WTC11 (cell line): ENCODE results near the gene EXOC4. TPM values are rescaled to one million over a fixed set of nuclear protein-coding genes. Genes with fewer than 3 reads are reported as not detected.

ENCODE experiments used
- ATAC-seq: fragments of 200-7000 bp; cut with Tn5 transposase; 2 replicates; pipeline ENCODE4 v1.10.0; 2021; ENCODE audit warnings: mild to moderate bottlenecking, moderate library complexity
- CTCF ChIA-PET: fragments of 300-600 bp; sonication (Branson Sonifier 250); formaldehyde crosslinking; loops from one replicate; lab custom pipeline; 2021; ENCODE audit warnings: antibody characterized with exemption; lab: Charles Lee
- POLR2A ChIA-PET: fragments of 350-600 bp; sonication (Branson Sonifier 250); formaldehyde crosslinking; loops from one replicate; lab custom pipeline; 2021; ENCODE audit warnings: antibody characterized with exemption; lab: Charles Lee
- DNase-seq: peaks from one replicate; pipeline ENCODE4 v3.0.0; 2021; ENCODE audit warnings: low spot score
- H3K27ac Mint-ChIP-seq: 2 replicates; pipeline ENCODE4 v1.8.0; 2021; ENCODE audit warnings: mixed read lengths
- H3K27me3 Mint-ChIP-seq: 2 replicates; pipeline ENCODE4 v1.8.0; 2021; ENCODE audit warnings: low read depth, mild to moderate bottlenecking, moderate library complexity, mixed read lengths
- H3K36me3 Mint-ChIP-seq: 2 replicates; pipeline ENCODE4 v1.8.0; 2021; ENCODE audit warnings: mixed read lengths
- H3K4me1 Mint-ChIP-seq: 2 replicates; pipeline ENCODE4 v1.8.0; 2022; ENCODE audit warnings: mixed read lengths
- H3K4me3 Mint-ChIP-seq: 2 replicates; pipeline ENCODE4 v1.8.0; 2021; ENCODE audit warnings: mild to moderate bottlenecking, moderate library complexity, mixed read lengths
- H3K9me3 Mint-ChIP-seq: 2 replicates; pipeline ENCODE4 v1.8.0; 2021; ENCODE audit warnings: mixed read lengths
- ATF1 ChIP-seq: sonication (generic); formaldehyde crosslinking; IDR thresholded peaks from 2 replicates; pipeline ENCODE4 v1.8.1; 2023; ENCODE audit warnings: mild to moderate bottlenecking, moderate library complexity, missing genetic modification reagents
- CBFB ChIP-seq: sonication (generic); formaldehyde crosslinking; IDR thresholded peaks from 2 replicates; pipeline ENCODE4 v1.8.1; 2022; ENCODE audit warnings: mild to moderate bottlenecking, low read depth, missing genetic modification reagents
- CREB1 ChIP-seq: sonication (generic); formaldehyde crosslinking; IDR thresholded peaks from 2 replicates; pipeline ENCODE4 v1.8.0; 2023; ENCODE audit warnings: mild to moderate bottlenecking, missing genetic modification reagents
- EMX1 ChIP-seq: fragments of 250-450 bp; sonication (Bioruptor Pico); IDR thresholded peaks from 2 replicates; pipeline ENCODE4 v1.8.0; 2021; ENCODE audit warnings: mild to moderate bottlenecking
- FOXP1 ChIP-seq: sonication (generic); formaldehyde crosslinking; IDR thresholded peaks from 2 replicates; pipeline ENCODE4 v1.8.0; 2022; ENCODE audit warnings: missing genetic modification reagents, mild to moderate bottlenecking, moderate library complexity, borderline replicate concordance
- KAT7 ChIP-seq: sonication (generic); formaldehyde crosslinking; IDR thresholded peaks from 2 replicates; pipeline ENCODE4 v1.8.1; 2023; ENCODE audit warnings: missing genetic modification reagents, mild to moderate bottlenecking, borderline replicate concordance
- NR3C1 ChIP-seq: sonication (generic); formaldehyde crosslinking; conservative IDR thresholded peaks from 2 replicates; pipeline ENCODE4 v1.8.1; 2023; ENCODE audit warnings: low read depth, mild to moderate bottlenecking, missing genetic modification reagents
- ZNF232 ChIP-seq: sonication (generic); formaldehyde crosslinking; IDR thresholded peaks from 2 replicates; pipeline ENCODE4 v1.8.0; 2022; ENCODE audit warnings: mild to moderate bottlenecking, missing genetic modification reagents
- ZNF263 ChIP-seq: sonication (generic); formaldehyde crosslinking; IDR thresholded peaks from 2 replicates; pipeline ENCODE4 v1.8.1; 2022; ENCODE audit warnings: low read depth, mild to moderate bottlenecking, moderate library complexity, missing genetic modification reagents
- ZNF396 ChIP-seq: fragments of 250-450 bp; sonication (Bioruptor Pico); IDR thresholded peaks from 2 replicates; pipeline ENCODE4 v1.8.0; 2021; ENCODE audit warnings: mild to moderate bottlenecking, moderate library complexity, borderline replicate concordance
- total RNA-seq: library from RNA; stranded (reverse); gene quantifications from 3 replicates; pipeline ENCODE4 v1.2.3, GENCODE V29; 2021
- TF ChIP-seq, protein P1 (sequence below): sonication (generic); formaldehyde crosslinking; IDR thresholded peaks from 2 replicates; pipeline ENCODE4 v1.8.0; 2023; ENCODE audit warnings: mild to moderate bottlenecking, missing genetic modification reagents
- TF ChIP-seq, protein P2 (sequence below): sonication (generic); formaldehyde crosslinking; IDR thresholded peaks from 2 replicates; pipeline ENCODE4 v1.8.0; 2022; ENCODE audit warnings: mild to moderate bottlenecking, missing genetic modification reagents
- TF ChIP-seq, protein P3 (sequence below): sonication (generic); formaldehyde crosslinking; IDR thresholded peaks from 2 replicates; pipeline ENCODE4 v1.8.1; 2022; ENCODE audit warnings: low read depth, missing genetic modification reagents, borderline replicate concordance
- TF ChIP-seq, protein P4 (sequence below): sonication (generic); formaldehyde crosslinking; IDR thresholded peaks from 2 replicates; pipeline ENCODE4 v1.8.1; 2022; ENCODE audit warnings: mild to moderate bottlenecking, moderate library complexity, missing genetic modification reagents
- TF ChIP-seq, protein P5 (sequence below): fragments of 250-450 bp; sonication (Bioruptor Pico); IDR thresholded peaks from 2 replicates; pipeline ENCODE4 v1.9.0; 2021; ENCODE audit warnings: mild to moderate bottlenecking, borderline replicate concordance
- TF ChIP-seq, protein P6 (sequence below): fragments of 250-450 bp; sonication (Bioruptor Pico); conservative IDR thresholded peaks from 2 replicates; pipeline ENCODE4 v1.9.0; 2021; ENCODE audit warnings: mild to moderate bottlenecking
- TF ChIP-seq, protein P7 (sequence below): fragments of 200-600 bp; IDR thresholded peaks from 2 replicates; pipeline ENCODE4 v1.8.0; 2022; ENCODE audit warnings: antibody characterized with exemption

EXOC4 gene
- total RNA-seq, 1 experiment from 2014 or later = 62.0 TPM

DNA sequence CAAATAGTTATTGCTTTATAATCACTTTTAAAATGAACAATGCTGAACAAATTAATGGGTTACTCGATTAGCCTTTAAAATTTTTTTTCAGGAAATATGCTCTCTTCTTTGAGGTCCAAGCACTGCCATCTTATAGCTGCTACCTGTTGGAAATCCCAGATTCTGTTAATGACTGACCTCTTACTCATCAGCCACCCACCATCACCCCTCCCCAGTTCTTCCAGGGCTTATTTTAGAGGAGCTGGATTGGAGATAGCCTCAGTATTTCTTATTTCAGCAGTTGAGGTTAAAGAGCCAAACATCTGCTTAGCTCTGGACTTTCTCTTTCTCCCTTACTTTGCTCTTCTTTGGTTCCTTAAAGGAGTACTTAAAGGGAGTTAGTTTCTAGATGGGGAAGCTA lies 420.0 kb downstream of the EXOC4 start:
- Mint-ChIP-seq H3K4me3 (no peak overlapping the region), H3K36me3 (no peaks in the 10 kb centered on the region)
- ChIA-PET CTCF (no interaction called here), POLR2A (no interaction called here)
- no peak for DNase-seq
- TF ChIP-seq ZNF232 (CRISPR knock-in tag) (no peak), CREB1 (CRISPR knock-in tag) (no peak), KAT7 (no peak), CBFB (no peak), ZNF263 (CRISPR knock-in tag) (no peak), ATF1 (CRISPR knock-in tag) (no peak), FOXP1 (CRISPR knock-in tag) (no peak), NR3C1 (no peak), ZNF396 (CRISPR knock-in tag) (no peak)
- TF ChIP-seq, protein P1, sequence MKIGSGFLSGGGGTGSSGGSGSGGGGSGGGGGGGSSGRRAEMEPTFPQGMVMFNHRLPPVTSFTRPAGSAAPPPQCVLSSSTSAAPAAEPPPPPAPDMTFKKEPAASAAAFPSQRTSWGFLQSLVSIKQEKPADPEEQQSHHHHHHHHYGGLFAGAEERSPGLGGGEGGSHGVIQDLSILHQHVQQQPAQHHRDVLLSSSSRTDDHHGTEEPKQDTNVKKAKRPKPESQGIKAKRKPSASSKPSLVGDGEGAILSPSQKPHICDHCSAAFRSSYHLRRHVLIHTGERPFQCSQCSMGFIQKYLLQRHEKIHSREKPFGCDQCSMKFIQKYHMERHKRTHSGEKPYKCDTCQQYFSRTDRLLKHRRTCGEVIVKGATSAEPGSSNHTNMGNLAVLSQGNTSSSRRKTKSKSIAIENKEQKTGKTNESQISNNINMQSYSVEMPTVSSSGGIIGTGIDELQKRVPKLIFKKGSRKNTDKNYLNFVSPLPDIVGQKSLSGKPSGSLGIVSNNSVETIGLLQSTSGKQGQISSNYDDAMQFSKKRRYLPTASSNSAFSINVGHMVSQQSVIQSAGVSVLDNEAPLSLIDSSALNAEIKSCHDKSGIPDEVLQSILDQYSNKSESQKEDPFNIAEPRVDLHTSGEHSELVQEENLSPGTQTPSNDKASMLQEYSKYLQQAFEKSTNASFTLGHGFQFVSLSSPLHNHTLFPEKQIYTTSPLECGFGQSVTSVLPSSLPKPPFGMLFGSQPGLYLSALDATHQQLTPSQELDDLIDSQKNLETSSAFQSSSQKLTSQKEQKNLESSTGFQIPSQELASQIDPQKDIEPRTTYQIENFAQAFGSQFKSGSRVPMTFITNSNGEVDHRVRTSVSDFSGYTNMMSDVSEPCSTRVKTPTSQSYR (CRISPR knock-in tag) = no peak
- TF ChIP-seq, protein P2, sequence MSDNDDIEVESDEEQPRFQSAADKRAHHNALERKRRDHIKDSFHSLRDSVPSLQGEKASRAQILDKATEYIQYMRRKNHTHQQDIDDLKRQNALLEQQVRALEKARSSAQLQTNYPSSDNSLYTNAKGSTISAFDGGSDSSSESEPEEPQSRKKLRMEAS (CRISPR knock-in tag) = no peak
- TF ChIP-seq, protein P3, sequence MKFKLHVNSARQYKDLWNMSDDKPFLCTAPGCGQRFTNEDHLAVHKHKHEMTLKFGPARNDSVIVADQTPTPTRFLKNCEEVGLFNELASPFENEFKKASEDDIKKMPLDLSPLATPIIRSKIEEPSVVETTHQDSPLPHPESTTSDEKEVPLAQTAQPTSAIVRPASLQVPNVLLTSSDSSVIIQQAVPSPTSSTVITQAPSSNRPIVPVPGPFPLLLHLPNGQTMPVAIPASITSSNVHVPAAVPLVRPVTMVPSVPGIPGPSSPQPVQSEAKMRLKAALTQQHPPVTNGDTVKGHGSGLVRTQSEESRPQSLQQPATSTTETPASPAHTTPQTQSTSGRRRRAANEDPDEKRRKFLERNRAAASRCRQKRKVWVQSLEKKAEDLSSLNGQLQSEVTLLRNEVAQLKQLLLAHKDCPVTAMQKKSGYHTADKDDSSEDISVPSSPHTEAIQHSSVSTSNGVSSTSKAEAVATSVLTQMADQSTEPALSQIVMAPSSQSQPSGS (CRISPR knock-in tag) = no peak
- TF ChIP-seq, protein P4, sequence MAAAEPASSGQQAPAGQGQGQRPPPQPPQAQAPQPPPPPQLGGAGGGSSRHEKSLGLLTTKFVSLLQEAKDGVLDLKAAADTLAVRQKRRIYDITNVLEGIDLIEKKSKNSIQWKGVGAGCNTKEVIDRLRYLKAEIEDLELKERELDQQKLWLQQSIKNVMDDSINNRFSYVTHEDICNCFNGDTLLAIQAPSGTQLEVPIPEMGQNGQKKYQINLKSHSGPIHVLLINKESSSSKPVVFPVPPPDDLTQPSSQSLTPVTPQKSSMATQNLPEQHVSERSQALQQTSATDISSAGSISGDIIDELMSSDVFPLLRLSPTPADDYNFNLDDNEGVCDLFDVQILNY (CRISPR knock-in tag) = no peak
- TF ChIP-seq, all 79 proteins: peak for 0
- Mint-ChIP-seq H3K27me3 (no peaks in the 10 kb centered on the region), H3K9me3 (peaks cover 4% of the 10 kb centered on the region; the same call in 1 of the 2 replicates), H3K4me1 (peaks cover 27% of the 10 kb centered on the region), H3K27ac (no peak overlapping the region)
- no peak for ATAC-seq

DNA sequence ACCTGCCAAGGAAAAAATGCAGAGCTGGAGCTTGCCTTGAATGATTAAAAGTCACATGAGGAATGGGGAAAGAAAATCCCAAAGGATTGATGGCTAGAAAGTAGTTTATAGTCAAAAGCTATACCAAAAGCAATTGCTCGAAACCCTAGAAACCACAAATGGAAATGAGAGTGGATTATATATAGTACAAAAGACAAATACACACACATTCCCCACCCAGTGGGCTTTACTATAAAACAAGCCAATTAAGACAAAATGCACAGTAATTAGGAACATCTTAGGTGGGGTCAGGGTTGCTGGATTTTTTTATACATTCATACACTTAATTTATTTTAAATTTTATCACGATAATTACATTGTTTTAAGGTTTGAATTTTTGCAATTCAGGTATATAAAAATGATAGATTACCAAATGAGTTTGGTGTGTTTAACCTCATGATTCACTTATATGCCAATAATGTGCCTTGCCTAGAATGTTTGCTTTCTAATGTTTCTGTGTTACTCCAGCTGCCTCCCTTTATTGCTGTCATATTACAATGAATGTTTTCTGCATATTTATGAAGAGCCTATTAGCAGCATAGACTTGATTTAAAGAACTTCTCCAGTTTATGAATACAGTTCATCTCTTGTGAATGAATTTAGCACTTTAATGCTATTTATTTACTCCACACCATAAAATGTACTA lies 421.3 kb downstream of the EXOC4 start:
- ChIA-PET POLR2A (no interaction called here), CTCF (no interaction called here)
- H3K27me3 Mint-ChIP-seq = no peaks in the 10 kb centered on the region
- H3K4me3 Mint-ChIP-seq = no peak overlapping the region
- H3K4me1 Mint-ChIP-seq = peaks cover 22% of the 10 kb centered on the region
- H3K36me3 Mint-ChIP-seq = no peaks in the 10 kb centered on the region
- ATAC-seq (no peak), DNase-seq (no peak)
- peaks cover 4% of the 10 kb centered on the region; the same call in 1 of the 2 replicates for H3K9me3 Mint-ChIP-seq
- H3K27ac Mint-ChIP-seq = no peak overlapping the region
- no peak for TF ChIP-seq ATF1 (CRISPR knock-in tag)
- TF ChIP-seq, protein P5, sequence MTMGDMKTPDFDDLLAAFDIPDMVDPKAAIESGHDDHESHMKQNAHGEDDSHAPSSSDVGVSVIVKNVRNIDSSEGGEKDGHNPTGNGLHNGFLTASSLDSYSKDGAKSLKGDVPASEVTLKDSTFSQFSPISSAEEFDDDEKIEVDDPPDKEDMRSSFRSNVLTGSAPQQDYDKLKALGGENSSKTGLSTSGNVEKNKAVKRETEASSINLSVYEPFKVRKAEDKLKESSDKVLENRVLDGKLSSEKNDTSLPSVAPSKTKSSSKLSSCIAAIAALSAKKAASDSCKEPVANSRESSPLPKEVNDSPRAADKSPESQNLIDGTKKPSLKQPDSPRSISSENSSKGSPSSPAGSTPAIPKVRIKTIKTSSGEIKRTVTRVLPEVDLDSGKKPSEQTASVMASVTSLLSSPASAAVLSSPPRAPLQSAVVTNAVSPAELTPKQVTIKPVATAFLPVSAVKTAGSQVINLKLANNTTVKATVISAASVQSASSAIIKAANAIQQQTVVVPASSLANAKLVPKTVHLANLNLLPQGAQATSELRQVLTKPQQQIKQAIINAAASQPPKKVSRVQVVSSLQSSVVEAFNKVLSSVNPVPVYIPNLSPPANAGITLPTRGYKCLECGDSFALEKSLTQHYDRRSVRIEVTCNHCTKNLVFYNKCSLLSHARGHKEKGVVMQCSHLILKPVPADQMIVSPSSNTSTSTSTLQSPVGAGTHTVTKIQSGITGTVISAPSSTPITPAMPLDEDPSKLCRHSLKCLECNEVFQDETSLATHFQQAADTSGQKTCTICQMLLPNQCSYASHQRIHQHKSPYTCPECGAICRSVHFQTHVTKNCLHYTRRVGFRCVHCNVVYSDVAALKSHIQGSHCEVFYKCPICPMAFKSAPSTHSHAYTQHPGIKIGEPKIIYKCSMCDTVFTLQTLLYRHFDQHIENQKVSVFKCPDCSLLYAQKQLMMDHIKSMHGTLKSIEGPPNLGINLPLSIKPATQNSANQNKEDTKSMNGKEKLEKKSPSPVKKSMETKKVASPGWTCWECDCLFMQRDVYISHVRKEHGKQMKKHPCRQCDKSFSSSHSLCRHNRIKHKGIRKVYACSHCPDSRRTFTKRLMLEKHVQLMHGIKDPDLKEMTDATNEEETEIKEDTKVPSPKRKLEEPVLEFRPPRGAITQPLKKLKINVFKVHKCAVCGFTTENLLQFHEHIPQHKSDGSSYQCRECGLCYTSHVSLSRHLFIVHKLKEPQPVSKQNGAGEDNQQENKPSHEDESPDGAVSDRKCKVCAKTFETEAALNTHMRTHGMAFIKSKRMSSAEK (CRISPR knock-in tag) = no peak
- TF ChIP-seq EMX1 (CRISPR knock-in tag) = no peak
- TF ChIP-seq, protein P6, sequence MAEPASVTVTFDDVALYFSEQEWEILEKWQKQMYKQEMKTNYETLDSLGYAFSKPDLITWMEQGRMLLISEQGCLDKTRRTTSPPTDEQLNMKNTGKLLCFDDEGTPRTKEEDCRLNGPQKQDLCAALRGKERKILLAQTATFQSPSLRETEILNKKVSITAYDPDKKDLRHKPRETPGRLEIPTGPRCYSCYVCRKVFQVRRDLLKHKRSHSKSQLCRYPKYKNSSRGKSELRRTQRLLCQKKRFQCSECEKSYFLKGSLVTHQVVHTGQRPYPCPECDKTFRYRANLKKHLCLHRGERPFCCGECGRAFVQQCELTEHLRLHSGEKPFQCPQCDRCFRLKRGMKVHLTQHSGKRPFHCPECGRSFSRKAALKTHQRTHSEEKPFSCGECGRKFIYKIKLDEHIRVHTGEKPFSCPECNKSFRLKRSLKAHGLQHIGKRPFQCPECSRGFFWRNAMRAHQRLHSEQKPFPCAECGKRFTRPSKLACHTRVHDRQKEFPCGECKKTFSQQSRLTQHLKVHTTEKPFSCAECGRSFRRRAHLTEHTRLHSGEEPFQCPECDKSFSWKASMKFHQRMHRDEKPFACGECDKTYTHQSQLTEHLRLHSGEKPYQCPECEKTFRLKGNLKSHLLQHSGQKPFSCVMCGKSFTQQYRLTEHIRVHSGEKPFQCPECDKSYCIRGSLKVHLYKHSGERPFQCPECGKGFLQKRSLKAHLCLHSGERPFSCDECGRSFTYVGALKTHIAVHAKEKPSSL (CRISPR knock-in tag) = no peak
- TF ChIP-seq, protein P1 (CRISPR knock-in tag) = no peak
- TF ChIP-seq, protein P7, sequence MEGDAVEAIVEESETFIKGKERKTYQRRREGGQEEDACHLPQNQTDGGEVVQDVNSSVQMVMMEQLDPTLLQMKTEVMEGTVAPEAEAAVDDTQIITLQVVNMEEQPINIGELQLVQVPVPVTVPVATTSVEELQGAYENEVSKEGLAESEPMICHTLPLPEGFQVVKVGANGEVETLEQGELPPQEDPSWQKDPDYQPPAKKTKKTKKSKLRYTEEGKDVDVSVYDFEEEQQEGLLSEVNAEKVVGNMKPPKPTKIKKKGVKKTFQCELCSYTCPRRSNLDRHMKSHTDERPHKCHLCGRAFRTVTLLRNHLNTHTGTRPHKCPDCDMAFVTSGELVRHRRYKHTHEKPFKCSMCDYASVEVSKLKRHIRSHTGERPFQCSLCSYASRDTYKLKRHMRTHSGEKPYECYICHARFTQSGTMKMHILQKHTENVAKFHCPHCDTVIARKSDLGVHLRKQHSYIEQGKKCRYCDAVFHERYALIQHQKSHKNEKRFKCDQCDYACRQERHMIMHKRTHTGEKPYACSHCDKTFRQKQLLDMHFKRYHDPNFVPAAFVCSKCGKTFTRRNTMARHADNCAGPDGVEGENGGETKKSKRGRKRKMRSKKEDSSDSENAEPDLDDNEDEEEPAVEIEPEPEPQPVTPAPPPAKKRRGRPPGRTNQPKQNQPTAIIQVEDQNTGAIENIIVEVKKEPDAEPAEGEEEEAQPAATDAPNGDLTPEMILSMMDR = no peak
